HG03025 (cell line): Measurements from ENCODE around the gene ARHGAP21.
A peak's percentile ranks its signal among the peaks of the same experiment; 100 is the strongest.
"Not testable (repeated sequence)": the region's sequence is repeated elsewhere in the genome, so short reads cannot be mapped to it uniquely, and the experiment has no call there.

Source experiments
- ATAC-seq: cut with Tn5 transposase; IDR thresholded peaks from one replicate; pipeline ENCODE4 v1.9.1; 2021; ENCODE audit warnings: mild to moderate bottlenecking, moderate library complexity; ENCODE audit not compliant: unreplicated experiment, low FRiP score

Gene ARHGAP21

DNA sequence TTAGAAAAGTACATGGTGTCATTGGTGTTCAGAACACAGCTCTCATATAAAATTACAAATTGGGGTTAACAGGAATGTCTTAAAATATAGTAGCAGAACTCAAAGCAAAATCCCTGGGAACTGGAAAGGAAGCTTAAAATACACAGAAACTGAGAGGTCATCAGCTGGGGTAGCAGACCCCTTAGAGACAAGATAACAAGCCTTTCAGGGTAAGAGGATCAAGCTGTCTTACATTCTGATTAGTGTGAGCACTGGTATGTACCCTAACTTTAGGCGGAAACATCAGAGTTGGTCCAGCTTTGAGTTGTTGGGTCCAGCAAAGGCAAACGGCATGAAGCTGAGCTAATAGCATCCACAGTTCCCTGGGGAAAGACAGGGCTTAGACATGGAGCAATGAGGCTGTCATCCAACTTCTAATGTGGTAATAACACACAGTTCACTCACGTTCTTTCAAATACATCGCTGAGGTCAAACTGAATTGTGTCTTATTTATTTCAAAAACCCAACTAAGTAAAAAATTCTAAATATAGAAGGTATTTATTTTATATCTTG, 32.6 kb downstream of the ARHGAP21 start:
- ATAC-seq, result no peak

DNA sequence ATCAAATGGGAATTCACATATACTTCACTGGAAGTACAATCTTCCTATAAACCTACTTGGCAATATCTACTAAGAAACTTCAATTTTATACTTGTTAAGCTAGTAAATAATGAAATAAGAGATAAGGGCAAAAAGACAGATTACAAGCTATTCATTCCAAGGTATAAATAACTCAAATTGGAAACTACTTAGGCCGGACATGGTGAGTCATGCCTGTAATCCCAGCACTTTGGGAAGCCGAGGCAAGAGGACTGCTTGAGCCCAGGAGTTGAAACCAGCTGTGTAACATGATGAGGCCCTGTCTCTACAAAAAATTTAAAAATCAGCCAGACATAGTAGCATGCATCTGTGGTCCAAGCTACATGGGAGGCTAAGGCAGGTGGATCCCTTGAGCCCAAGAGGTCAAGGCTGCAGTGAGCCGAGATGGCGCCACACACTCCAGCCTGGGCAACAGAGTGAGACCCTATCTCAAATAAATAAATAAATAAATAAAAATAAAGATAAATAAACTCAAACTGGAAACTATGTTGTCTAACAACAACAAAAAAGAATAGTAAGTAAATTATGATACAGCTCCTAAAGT, 37.6 kb downstream of the ARHGAP21 start:
- ATAC-seq, result no peak

DNA sequence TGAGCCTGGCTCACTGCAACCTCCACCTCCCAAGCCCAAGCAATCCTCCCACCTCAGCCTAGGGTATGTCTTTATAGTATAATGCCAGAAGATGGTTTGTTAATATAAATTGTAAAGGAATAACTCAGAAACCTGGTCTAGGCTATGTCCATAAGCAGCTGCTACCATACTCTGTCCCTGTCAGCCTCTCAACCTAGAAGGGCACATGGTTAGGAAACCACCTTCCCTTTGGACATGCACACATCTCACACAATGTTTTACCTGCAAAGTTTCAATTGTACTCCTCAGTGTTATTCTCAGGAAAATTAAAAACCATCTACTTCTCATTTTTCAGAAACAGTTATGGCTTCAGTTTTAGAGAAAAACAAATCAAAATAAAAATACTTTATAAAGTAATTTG, 40.1 kb downstream of the ARHGAP21 start:
- ATAC-seq, result no peak

DNA sequence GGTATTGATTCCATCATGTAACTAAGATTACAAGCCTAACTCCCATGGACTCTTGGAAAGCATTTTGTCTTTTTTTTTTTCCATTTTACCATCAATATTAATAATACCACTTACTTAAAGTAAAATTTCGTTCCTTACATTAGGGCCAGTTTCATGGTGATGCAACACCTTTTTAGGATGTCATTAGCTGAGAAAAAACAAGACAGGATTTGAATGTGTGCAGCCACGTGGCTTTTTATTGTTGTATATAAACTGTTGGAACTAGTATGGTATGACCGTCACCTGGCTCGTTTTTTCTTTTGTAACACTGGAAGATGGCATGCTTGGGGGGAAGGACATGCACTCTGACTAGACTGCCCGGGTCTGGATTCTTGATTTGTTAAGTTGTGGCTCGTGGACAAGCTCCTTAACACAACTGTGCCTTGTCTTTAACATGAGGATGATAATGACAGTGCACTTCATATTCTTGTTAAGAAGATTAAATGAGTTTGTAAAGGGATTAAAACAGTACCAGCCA, 42.1 kb downstream of the ARHGAP21 start:
- ATAC-seq, result no peak

DNA sequence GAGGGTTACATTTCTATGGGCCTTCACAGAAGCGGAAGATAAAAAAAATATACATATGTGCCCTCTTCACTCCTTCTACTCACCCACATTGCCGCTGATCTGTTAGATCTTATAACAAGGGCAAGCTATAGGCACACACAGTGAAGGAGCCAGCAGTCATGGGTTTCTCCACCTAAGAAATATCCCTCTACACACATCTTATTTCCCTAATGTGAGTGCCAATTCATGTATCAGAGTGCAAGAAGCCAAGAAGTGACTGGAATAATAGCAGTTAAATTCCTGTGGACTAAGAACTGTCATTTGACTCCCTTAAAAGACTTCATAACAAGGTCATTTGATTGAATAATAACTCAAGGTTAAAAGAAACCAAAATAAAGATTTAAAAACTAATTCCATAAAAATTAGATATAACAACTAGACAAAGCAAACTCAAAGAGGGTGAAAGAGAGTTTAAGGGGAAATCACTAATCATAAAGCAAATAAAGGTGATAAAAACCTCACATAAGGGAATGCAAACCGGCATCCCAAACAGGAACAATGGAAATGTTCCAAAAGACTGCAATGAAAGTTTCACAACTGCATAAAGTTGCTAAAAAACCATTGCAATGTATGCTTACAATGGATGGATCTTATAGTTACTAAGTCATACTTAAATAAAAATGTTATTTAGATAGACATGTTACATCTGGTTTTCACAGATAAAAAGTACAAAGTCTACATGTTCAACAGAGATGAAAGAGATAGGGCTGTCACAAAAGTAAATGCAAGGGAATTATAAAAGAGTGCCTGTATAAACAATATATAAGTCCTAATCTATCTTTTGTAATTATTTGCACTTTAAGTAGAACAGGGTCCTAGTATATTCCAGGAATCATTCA, 42.8 kb downstream of the ARHGAP21 start:
- no peak for ATAC-seq

DNA sequence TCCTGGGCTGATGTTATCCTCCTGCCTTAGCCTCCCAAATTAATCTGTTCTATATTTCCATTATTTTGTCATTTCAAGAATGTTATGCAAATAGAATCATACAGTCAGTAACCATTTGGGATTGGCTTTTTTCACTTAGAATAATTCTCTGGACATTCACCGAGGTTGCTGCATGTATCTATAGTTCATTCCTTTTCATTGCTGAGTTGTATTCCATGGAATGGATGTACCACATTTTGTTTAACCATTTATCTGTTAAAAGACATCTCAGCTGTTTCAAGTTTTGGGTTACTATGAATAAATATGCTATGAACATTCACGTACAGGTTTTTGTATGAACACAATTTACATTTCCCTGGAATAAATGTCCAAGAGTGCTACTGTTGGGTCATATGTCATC, 44.9 kb downstream of the ARHGAP21 start:
- no peak for ATAC-seq

DNA sequence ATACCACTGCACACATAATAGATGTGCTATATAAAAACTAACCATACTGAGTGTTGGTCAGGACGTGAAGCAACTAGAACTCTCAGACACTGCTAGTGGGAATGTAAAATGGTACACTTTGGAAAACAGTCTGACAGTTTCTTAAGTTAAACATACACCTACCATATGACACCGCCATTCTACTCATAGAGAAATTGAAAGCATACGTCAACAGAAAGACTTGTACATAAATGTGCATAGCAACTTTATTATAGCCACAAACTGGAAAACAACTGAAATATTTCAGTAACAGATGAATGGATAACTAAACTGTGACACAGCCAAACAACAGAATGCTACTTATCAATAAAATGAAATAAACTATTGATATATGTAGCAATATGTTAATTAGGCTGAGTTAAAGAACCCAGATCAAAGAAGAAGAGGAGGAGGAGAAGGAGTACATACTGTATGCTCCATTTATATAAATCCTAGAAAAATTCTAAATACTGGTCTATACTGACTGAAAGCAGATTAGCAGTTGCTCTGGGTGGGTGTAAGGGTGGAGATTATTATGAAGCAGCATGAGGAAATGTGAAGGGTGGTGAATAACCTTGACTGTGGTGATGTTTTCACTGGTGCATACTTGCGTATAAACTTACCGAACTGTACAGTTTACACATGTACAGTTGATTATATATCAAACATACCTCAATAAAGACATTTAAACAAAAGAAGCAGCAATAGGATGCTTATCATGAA, 48.6 kb downstream of the ARHGAP21 start:
- ATAC-seq, result no peak

DNA sequence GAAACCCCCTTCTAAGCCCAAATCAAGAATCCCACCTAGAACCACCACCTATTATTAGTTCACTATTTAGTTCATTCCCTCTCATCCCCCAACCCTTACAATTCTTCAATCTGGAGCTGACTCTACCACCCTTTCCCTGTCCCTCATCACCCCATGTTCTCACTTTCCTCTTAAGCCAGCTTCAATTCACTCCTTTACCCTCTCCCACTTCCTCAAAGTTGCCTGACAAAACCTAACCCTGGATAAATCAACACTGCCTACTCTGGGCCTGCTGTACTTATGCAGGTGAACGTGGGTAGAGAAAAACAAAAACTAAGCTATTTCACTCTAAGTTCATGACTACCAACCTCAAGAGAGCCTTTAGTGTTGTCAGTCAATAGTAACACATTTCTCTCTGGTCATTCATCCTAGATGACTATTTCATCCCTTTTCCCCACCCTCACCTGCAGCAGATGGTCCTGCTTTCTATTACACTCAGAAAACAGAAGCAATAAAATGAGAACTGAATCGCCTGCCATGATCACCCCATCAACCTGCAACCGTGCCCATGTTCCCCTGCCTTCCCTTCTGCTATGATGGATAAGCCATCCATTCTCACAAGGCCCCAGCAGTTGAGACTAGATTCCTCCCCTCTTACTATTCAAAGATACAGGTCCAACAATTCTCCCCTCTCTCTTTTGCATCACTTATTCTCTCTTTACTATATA, 52.6 kb downstream of the ARHGAP21 start:
- ATAC-seq, result no peak

DNA sequence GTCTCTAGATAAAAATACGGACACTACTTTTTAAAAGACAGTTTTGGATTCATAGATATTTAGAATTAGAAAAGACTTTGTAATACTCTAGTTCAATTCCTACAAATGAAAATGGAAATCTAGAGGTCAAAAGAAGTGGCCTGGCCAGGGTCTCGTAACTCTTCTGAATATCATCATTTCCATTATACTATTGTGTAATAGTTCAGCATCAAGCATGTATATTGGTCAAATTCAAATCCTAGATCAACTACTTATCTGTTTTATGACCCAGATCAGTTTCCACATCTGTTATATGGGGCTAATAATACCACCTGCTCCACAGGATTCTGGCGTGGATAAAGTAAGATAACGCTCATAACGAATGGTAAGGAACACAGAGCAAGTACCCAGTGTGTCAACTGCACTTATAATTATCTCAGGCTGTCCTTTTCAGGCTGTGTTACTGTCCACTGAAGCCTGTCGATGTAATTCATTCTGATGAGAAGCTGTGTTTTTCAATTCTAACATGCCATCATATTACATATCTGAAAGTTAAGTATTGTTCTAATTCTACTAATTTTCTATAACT, 54.3 kb downstream of the ARHGAP21 start:
- no peak for ATAC-seq

DNA sequence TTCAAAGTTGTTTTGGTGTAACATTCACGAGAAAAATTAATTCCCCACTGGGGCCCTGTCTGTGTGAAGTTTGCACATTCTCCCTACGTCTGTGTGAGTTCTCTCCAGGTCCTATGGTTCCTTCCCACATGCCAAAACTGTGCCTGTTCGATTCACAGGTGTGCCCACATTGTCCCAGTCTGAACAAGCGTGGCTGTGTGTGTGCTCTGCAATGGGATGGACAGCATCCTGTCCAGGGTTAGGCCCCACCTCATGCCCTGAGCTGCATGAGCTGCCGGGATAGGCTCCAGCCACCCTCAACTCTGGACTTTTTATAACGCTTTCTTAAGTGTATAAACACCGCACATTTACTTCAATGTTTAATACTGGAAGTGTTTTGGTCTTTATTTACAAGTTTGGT, 55.4 kb downstream of the ARHGAP21 start:
- no peak for ATAC-seq

DNA sequence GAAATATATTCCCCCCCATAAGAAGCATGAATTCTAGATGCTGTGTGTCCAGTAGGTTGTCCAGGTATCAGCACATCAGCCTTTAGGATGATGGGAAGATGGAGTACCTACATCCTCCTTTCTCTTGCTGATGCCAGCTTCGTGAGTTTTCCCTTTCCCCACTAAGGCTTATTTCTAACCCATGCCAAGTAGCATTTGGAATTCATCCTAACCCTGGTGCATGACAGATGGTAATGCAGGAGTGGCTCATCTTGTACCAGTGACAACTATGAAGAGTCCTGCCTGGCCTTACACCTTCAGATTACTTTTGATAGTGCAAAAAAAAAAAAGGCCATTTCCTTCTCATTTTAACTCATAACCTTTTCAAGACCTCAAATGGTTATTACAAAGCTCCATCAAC, 58.7 kb downstream of the ARHGAP21 start:
- ATAC-seq, result no peak

DNA sequence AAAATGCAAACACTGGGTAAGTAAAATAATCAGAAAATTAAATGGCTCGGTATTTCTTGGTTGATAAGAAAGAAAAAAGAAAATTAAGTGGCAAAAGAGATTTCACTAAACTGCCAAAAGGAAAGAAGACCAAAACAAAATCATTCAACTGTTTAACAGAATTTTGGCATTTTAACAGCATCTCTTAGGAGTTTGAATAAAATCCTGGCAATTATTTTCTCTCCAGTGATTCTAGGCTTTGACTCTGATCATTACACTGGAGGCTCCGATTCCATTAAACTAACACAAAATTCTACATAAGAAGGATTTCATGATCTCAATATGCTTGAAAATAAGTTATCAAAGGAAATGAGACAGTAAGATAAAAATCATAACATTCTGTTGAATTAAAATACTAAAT, 62.3 kb downstream of the ARHGAP21 start:
- no peak for ATAC-seq

DNA sequence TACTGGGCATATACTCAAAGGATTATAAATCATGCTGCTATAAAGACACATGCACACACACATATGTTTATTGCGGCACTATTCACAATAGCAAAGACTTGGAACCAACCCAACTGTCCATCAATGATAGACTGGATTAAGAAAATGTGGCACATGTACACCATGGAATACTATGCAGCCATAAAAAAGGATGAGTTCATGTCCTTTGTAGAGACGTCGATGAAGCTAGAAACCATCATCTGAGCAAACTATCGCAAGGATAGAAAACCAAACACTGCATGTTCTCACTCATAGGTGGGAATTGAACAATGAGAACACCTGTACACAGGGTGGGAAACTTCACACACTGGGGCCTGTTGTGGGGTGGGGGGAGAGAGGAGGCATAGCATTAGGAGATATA, 65.4 kb downstream of the ARHGAP21 start:
- ATAC-seq, result not testable (repeated sequence)

DNA sequence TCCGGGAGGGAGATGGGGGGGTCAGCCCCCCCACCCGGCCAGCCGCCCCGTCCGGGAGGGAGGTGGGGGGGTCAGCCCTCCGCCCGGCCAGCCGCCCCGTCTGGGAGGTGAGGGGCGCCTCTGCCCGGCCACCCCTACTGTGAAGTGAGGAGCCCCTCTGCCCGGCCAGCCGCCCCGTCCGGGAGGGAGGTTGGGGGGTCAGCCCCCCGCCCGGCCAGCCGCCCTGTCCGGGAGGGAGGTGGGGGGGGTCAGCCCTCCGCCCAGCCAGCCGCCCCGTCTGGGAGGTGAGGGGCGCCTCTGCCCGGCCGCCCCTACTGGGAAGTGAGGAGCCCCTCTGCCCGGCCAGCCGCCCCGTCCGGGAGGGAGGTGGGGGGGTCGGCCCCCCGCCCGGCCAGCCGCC, 67.4 kb downstream of the ARHGAP21 start:
- not testable (repeated sequence) for ATAC-seq

DNA sequence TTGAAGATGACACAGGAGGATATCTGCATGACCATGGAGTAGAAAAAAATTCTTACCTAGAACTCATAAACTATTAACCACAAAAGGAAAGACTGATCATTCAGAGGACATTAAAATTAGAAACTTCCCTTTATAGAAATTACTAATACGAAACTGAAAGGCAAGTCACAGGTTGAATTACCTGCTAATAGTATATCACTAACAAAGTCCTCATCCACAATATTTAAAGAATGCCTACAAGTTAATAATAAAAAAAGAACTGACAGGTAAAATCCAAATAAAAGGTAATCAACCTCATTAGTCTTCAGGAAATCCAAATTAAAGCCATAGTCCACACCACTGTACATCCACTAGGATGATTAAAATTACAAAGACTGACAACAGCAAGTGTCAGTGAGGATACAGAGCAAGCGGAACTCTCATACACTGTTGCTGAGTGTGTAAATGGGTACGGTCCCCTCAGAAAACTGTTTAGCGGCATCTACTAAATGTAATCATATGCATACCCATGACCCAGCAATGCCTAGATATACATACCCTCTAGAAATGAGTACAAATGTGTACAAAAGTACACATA, 71.2 kb downstream of the ARHGAP21 start:
- peak; percentile 87 for ATAC-seq

DNA sequence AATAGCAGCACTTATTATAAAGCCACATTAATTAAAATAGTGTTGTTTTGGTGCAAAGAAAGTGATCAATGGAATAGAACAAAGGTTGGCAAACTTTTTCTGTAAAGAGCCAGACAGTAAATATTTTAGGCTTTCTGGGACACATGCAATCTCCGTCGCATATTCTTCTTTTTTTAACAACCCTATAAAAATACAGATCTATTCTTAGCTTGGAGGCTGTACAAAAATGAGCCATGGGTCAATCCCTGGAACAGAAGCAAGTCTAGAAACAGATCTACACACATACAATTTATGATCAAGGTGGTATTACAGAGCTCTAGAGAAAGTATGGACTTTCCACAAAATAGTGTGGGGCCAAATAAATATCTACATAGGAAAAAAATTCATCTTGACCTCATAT, 71.8 kb downstream of the ARHGAP21 start:
- no peak for ATAC-seq

DNA sequence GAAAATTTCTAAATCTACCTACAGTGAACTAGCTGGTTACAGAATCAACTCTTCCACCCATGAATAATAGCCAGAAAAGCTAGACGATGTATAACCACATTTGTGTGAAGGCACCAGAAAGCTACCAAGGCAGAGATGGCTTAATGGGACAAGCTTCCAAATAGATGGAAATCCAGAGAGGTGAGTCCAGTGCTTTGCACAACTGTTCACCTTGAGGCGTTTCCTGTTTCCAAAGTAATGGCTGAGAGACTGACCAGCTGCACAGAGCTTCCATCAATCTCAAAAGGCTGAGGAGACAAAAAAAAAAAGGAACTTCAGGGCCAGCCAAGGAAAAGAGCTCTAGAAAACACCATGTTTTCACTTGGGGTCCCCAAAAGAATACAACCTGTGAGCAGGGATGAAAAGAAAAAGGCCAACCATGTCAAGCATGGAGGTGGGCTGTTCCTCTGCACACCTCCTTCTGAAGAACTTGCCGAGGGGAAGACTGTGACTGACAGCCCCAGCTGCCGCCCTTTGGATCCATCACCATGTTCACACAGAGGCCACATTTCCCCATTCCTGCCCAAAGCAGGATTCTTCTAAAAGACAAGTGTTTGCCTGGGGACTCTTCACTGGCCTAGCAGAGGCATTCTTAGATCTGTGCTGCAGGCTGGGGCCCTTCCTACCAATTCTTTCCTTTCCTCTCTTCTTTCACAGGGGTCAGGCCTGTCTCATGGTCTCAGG, 72.9 kb downstream of the ARHGAP21 start:
- ATAC-seq, result no peak

DNA sequence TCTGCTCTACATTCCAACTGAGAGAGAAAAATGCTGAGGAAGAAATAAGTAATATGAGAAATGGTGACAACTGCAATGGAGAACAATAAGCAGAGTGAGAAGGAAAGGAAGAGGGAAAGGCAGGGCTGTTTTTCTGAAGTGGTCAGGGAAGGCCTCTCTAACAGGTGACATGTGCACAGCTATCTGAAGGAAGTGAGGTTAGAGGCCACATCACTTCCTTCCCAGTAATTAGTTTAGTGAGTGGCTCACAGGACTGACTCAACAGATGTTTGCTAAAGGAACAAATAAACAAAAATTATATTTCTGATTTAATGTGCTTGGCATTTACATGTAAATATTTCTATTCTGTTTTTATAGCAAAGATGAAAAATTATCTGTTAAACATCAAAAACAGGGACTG, 77.9 kb downstream of the ARHGAP21 start:
- ATAC-seq, result no peak

DNA sequence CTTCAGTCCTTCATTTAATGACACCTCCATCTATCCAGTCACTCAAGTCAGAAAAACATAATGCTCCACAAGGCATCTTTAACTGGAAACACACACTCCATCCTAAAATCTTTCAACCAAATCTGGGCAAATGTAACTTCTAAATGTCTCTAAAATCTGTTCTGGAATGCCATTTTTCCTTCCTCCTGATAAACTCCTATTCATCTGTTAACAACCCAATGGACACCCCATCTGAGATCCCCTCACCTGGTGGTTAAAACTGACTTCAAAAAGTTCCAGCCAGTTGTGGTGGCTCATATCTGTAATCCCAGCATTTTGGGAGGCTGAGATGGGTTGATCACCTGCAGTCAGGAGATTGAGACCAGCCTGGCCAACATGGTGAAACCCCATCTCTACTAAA, 78.7 kb downstream of the ARHGAP21 start:
- no peak for ATAC-seq
